Activated T-helper 17 cell treated with anti-CD3 and anti-CD28 coated beads, Interleukin-2, amount 50 U/mL, for 72 hours (primary cell): ENCODE measurements around the gene TRIM38. TPM values are rescaled to one million over a fixed set of nuclear protein-coding genes. Genes with fewer than 3 reads are reported as not detected.
A peak's percentile ranks its signal among the peaks of the same experiment; 100 is the strongest.

ENCODE experiments used
- ATAC-seq: fragments of 150-1000 bp; cut with Tn5 transposase; replicated peaks from 2 replicates; pipeline ENCODE4 v1.10.0; 2021; ENCODE audit warnings: mild to moderate bottlenecking, moderate library complexity
- H3K27ac Mint-ChIP-seq: one replicate; pipeline ENCODE4 v1.8.0; 2022; ENCODE audit warnings: mixed read lengths
- H3K27me3 Mint-ChIP-seq: one replicate; pipeline ENCODE4 v1.8.0; 2022; ENCODE audit warnings: mixed read lengths
- H3K36me3 Mint-ChIP-seq: one replicate; pipeline ENCODE4 v1.8.0; 2022; ENCODE audit warnings: low read depth, mild to moderate bottlenecking, mixed read lengths
- H3K4me1 Mint-ChIP-seq: one replicate; pipeline ENCODE4 v1.8.0; 2022; ENCODE audit warnings: mixed read lengths
- H3K4me3 Mint-ChIP-seq: one replicate; pipeline ENCODE4 v1.8.0; 2022; ENCODE audit warnings: mild to moderate bottlenecking, mixed read lengths
- H3K9me3 Mint-ChIP-seq: one replicate; pipeline ENCODE4 v1.8.0; 2022; ENCODE audit warnings: mixed read lengths
- total RNA-seq, 2 donors: library from RNA; stranded (reverse); gene quantifications; one replicate each; pipeline ENCODE4 v1.2.3, GENCODE V29; 2022

TRIM38 gene
- total RNA-seq, 2 donors from 2014 or later, result 26.7 to 69.2 TPM

DNA sequence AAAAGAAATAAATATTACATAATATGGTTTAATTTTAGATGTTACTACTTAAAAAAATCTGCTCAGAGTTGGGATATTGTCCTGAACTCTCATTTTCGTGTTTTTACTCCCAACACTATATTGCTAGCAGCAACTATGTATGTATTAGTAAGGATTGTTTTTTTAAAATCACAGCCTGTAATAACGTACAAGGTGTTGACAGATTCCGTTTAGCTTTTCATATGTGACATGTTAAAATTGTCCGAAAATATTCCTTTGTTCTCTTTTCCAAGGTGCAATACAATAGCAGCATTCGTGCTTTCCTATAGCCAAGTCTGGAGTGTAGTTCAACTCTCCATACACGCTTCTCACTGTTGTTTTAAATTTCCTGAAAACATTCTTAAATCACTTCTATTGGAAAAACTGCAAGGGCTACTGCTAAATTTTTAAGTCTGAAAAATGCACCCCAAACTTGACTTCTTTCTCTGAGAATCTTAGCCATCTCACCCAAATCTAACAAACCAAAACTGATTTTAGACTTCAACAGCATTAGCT lies 65.7 kb downstream of the TRIM38 start:
- H3K4me3 Mint-ChIP-seq, result peak overlapping the region; percentile 96
- no peak for ATAC-seq
- no peaks in the 10 kb centered on the region for H3K27me3 Mint-ChIP-seq
- no peaks in the 10 kb centered on the region for H3K9me3 Mint-ChIP-seq
- H3K4me1 Mint-ChIP-seq, result peaks cover 18% of the 10 kb centered on the region
- H3K27ac Mint-ChIP-seq, result peak overlapping the region; percentile 100
- peaks cover 27% of the 10 kb centered on the region for H3K36me3 Mint-ChIP-seq

- H3K27me3 Mint-ChIP-seq, result no peaks in the 10 kb centered on the region
- H3K9me3 Mint-ChIP-seq, result no peaks in the 10 kb centered on the region
- no peak for ATAC-seq
- H3K36me3 Mint-ChIP-seq, result peaks cover 32% of the 10 kb centered on the region
- H3K27ac Mint-ChIP-seq, result peak overlapping the region; percentile 22
- H3K4me3 Mint-ChIP-seq, result peak overlapping the region; percentile 96
- H3K4me1 Mint-ChIP-seq, result peaks cover 25% of the 10 kb centered on the region
These were observed 66.4 kb downstream of the TRIM38 start for GRCh38 chr6:26028746-26029569.

DNA sequence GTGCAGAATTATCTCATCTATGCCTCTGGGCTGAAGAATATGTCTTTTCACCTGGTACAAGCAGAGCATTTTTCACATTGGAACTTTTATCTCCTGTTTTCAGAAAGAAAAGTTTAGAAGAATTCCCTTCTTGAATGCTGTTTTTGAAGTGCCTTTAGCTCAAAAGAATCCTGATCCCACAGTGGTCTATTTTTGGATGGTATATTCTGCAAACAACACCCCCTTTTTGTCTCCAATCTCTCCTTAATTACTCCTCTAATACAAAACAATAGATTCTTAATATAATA lies 66.9 kb downstream of the TRIM38 start:
- Mint-ChIP-seq H3K4me3 (no peak overlapping the region), H3K27ac (no peak overlapping the region), H3K36me3 (peaks cover 32% of the 10 kb centered on the region), H3K27me3 (no peaks in the 10 kb centered on the region), H3K4me1 (peaks cover 29% of the 10 kb centered on the region), H3K9me3 (no peaks in the 10 kb centered on the region)
- no peak for ATAC-seq

GRCh38 chr6:26029857-26030653 lies 67.5 kb downstream of the TRIM38 start:
- Mint-ChIP-seq H3K27ac (peak overlapping the region; percentile 94), H3K4me1 (peaks cover 33% of the 10 kb centered on the region), H3K9me3 (no peaks in the 10 kb centered on the region), H3K36me3 (peaks cover 32% of the 10 kb centered on the region), H3K27me3 (no peaks in the 10 kb centered on the region), H3K4me3 (peak overlapping the region; percentile 94)
- ATAC-seq, result no peak

DNA sequence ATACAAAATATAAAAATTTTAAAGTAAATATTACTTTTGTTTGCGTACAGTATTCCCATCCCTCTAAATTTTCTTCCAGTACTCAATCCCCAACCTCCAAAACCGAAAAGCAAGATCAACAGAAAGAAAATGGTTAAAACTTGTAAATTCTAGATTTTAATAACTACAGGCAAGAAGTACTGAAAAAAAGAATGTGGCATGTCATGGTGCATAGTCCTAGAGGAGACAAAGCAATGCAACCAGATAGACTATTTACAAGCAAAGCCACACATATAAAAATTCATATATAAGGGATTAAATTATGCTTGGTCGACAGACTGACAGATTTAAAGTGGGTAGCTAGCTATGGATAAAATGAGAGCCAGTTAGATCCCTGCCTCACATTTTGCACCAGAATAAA lies 68.1 kb downstream of the TRIM38 start:
- Mint-ChIP-seq H3K4me1 (peaks cover 33% of the 10 kb centered on the region), H3K9me3 (no peaks in the 10 kb centered on the region), H3K4me3 (peak overlapping the region; percentile 94), H3K36me3 (peaks cover 32% of the 10 kb centered on the region), H3K27ac (peak overlapping the region; percentile 94), H3K27me3 (no peaks in the 10 kb centered on the region)
- no peak for ATAC-seq

GRCh38 chr6:26031151-26031594 lies 68.6 kb downstream of the TRIM38 start:
- H3K27me3 Mint-ChIP-seq, result no peaks in the 10 kb centered on the region
- peak overlapping the region; percentile 94 for H3K27ac Mint-ChIP-seq
- peaks cover 33% of the 10 kb centered on the region for H3K4me1 Mint-ChIP-seq
- ATAC-seq, result no peak
- no peaks in the 10 kb centered on the region for H3K9me3 Mint-ChIP-seq
- peak overlapping the region; percentile 94 for H3K4me3 Mint-ChIP-seq
- H3K36me3 Mint-ChIP-seq, result peaks cover 32% of the 10 kb centered on the region

DNA sequence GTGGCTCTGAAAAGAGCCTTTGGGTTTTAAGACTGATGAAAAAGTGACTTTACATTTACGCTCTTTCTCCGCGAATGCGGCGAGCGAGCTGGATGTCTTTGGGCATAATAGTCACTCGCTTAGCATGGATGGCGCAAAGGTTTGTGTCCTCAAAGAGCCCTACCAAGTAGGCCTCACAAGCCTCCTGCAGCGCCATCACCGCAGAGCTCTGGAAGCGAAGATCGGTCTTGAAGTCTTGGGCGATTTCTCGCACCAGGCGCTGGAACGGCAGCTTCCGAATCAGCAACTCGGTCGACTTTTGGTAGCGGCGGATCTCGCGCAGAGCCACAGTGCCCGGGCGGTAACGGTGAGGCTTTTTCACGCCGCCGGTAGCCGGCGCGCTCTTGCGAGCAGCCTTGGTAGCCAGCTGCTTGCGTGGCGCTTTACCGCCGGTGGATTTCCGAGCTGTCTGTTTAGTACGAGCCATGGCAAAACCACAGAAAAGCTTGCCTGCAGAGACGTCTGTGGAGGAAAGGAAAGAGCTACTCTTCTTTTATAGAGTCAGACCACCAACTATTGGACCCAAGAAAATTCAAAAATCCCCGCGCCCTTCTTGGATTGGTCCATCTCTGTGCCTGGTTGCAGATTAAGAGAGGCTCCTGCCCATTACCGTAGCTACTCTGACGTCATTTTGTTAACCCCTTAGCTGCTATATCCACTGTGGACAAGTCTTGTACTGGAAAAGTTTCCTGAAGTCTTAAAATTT lies 69.2 kb downstream of the TRIM38 start:
- peaks cover 33% of the 10 kb centered on the region for H3K4me1 Mint-ChIP-seq
- H3K27me3 Mint-ChIP-seq, result no peaks in the 10 kb centered on the region
- H3K4me3 Mint-ChIP-seq, result peak overlapping the region; percentile 94
- no peaks in the 10 kb centered on the region for H3K9me3 Mint-ChIP-seq
- H3K27ac Mint-ChIP-seq, result peak overlapping the region; percentile 94
- ATAC-seq, result peak; percentile 74
- peaks cover 26% of the 10 kb centered on the region for H3K36me3 Mint-ChIP-seq

DNA sequence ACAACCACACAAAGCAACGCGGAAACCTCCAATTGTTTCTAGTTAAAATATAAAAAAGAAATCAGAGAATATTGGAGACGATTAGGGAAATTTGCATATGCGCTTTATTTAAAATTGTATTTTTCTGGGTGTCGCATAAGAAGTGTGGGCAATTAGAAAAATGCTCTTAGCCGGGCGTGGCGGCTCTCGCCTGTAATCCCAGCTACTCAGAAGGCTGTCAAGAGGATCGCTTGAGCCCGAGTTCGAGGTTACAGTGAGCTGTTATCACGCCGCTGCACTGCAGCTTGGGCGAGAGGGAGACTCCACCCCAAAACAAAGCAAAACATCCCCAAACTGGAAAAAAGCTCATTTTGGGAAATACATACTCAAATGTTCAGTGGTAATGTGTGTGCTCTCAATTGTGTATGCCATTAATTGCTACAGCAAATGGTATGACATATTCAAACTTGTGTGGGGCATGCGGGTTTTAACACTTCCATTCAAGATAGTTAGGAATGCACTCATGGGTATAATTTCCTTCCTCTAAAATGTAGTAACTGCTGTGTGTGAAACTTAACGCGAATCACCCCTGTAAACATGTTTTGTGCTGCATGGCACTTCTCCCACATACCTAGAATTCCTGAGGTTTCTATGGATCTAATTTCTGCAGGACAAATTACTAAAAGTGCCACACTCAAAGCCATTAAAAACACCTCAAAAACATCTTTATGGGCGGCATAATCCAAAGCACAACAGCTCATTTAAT lies 69.9 kb downstream of the TRIM38 start:
- Mint-ChIP-seq H3K27me3 (no peaks in the 10 kb centered on the region), H3K9me3 (no peaks in the 10 kb centered on the region), H3K4me1 (peaks cover 27% of the 10 kb centered on the region), H3K27ac (peak overlapping the region; percentile 94), H3K36me3 (peaks cover 19% of the 10 kb centered on the region), H3K4me3 (peak overlapping the region; percentile 94)
- ATAC-seq, result peak; percentile 11

GRCh38 chr6:26033085-26033940 lies 70.7 kb downstream of the TRIM38 start:
- Mint-ChIP-seq H3K4me1 (peaks cover 22% of the 10 kb centered on the region), H3K4me3 (peak overlapping the region; percentile 94), H3K27me3 (no peaks in the 10 kb centered on the region), H3K27ac (peak overlapping the region; percentile 94), H3K9me3 (no peaks in the 10 kb centered on the region), H3K36me3 (peaks cover 19% of the 10 kb centered on the region)
- peak; percentile 76 for ATAC-seq

DNA sequence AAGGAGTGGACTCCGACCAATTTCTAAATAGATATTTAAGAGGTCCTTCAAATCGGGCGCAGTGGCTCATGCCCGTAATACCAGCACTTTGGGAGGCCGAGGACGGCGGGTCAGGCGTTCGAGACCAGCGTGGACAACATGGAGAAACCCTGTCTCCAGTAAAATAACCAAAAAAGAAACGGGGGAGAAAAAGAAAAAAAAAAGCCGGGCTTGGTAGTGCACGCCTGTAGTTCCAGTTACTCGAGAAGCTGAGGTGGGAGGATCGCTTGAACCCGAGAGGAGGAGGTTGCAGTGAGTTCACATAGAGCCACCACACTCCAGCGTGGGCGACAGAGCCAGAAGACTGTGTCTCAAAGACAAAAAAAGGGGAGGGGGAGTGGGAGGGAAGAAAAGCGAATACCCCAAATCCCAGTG lies 71.3 kb downstream of the TRIM38 start:
- no peaks in the 10 kb centered on the region for H3K27me3 Mint-ChIP-seq
- peaks cover 19% of the 10 kb centered on the region for H3K4me1 Mint-ChIP-seq
- H3K36me3 Mint-ChIP-seq, result peaks cover 19% of the 10 kb centered on the region
- H3K4me3 Mint-ChIP-seq, result peak overlapping the region; percentile 94
- H3K27ac Mint-ChIP-seq, result peak overlapping the region; percentile 94
- peak; percentile 25 for ATAC-seq
- H3K9me3 Mint-ChIP-seq, result no peaks in the 10 kb centered on the region

GRCh38 chr6:26034905-26035304 lies 72.3 kb downstream of the TRIM38 start:
- peaks cover 19% of the 10 kb centered on the region for H3K36me3 Mint-ChIP-seq
- no peak for ATAC-seq
- H3K4me1 Mint-ChIP-seq, result peaks cover 17% of the 10 kb centered on the region

More at GRCh38 chr6:26034905-26035304, 72.3 kb downstream of the TRIM38 start:
- peak overlapping the region; percentile 94 for H3K4me3 Mint-ChIP-seq
- H3K27ac Mint-ChIP-seq, result no peak overlapping the region
- no peaks in the 10 kb centered on the region for H3K27me3 Mint-ChIP-seq
- H3K9me3 Mint-ChIP-seq, result no peaks in the 10 kb centered on the region
